Occipital lobe (tissue), 2 donors: ENCODE data around the gene CHD3. TPM values are rescaled to one million over a fixed set of nuclear protein-coding genes. Genes with fewer than 3 reads are reported as not detected.
"Not testable (repeated sequence)": the region's sequence is repeated elsewhere in the genome, so short reads cannot be mapped to it uniquely, and the experiment has no call there.

Source experiments
- DNase-seq: peaks from one replicate; lab custom pipeline; 2025; lab: John Stamatoyannopoulos, UW
- total RNA-seq: library from RNA; depleted of rRNA; stranded (reverse); fragments of >200 nt; gene quantifications from one replicate; pipeline ENCODE4 v1.2.3, GENCODE V29; 2014

CHD3 gene
- total RNA-seq, 1 donor from 2014 or later = 337 TPM

GRCh38 chr17:7849751-7850504 lies 38.7 kb upstream of the CHD3 start:
- no peak for DNase-seq

GRCh38 chr17:7850701-7851437 lies 37.7 kb upstream of the CHD3 start:
- no peak for DNase-seq

- peak; percentile 77 for DNase-seq
Measured at GRCh38 chr17:7851438-7852261, 36.9 kb upstream of the CHD3 start.

GRCh38 chr17:7852262-7852670 lies 36.3 kb upstream of the CHD3 start:
- no peak for DNase-seq

DNA sequence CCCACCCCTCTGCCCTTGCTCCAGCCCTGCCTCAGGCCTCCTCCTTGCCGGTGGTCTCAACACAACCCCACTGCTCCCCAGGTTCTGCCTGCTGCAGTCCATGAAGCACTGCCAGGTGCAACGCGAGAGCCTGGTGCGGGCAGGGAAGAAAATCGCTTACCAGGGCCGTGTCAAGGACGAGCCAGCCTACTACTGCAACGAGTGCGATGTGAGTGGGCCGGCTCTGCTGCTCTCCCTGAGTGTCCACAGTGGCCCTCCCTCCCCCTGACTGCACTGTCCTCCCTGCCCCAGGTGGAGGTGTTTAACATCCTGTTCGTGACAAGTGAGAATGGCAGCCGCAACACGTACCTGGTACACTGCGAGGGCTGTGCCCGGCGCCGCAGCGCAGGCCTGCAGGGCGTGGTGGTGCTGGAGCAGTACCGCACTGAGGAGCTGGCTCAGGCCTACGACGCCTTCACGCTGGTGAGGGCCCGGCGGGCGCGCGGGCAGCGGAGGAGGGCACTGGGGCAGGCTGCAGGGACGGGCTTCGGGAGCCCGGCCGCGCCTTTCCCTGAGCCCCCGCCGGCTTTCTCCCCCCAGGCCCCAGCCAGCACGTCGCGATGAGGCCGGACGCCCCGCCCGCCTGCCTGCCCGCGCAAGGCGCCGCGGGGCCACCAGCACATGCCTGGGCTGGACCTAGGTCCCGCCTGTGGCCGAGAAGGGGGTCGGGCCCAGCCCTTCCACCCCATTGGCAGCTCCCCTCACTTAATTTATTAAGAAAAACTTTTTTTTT lies 35.5 kb upstream of the CHD3 start:
- no peak for DNase-seq

GRCh38 chr17:7853691-7854038 lies 34.9 kb upstream of the CHD3 start:
- DNase-seq = no peak

- no peak for DNase-seq
Measured at GRCh38 chr17:7854078-7854777, 34.4 kb upstream of the CHD3 start.

- no peak for DNase-seq
Measured at GRCh38 chr17:7854851-7855659, 33.5 kb upstream of the CHD3 start, which contains the start of gene TMEM88. Gene TMEM88, plus strand, starts transcription at chr17:7855066. Its CDS starts 9 bp downstream, at chr17:7855075.

GRCh38 chr17:7855660-7856010 lies 33.0 kb upstream of the CHD3 start:
- DNase-seq = no peak

GRCh38 chr17:7856011-7856810 lies 32.4 kb upstream of the CHD3 start:
- no peak for DNase-seq

DNA sequence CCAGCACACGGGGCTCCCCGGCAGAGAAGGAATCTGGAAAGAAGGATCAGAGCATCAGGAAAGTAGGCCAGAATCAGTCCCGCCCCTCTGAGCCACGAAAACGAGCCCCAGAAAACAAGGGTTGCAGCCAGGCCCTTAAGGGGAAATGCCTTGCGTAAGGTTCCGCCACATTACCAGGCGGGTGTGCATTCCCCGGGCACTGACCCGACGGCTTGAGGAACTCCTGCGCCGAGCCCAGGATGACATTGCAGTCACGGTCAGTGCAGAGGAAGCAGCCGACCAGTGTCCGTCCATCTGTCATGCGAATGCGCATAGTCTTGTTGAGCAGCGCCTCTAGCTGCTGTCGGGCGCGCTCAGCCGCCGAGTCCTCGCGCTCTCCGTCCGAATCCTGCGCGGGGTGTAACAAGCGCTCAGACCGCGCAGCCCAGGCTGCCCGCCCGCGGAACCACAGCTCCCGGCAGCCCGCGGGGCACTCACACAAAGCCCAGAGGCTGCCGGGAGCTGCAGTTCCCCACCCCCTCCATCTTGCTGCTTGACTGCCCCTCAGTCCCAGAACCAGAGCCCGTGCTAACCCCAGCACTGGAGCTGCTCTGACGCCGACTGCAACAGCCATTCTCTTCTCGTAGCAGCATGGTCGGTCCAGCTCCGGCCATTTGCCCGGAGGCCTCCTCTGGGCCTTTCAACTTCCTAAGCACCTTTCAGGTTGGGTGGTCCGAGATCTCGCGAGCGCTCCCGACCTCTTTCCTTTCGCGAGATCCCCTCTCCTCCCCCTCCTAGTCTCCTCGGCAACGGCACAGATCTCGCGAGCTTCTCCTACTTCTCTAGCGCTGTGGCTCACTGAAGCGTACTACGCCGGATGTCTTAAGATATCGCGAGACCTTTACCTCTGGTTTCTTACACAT lies 31.5 kb upstream of the CHD3 start, which contains the start of gene NAA38:
TSS of gene NAA38 (minus strand) at position 749 of the 902 bp plus-strand sequence. CDS start at position 653, 96 bp downstream.
- DNase-seq = peak; percentile 96

GRCh38 chr17:7857713-7858521 lies 30.7 kb upstream of the CHD3 start, which contains the start of gene CYB5D1:
Gene CYB5D1, plus strand, starts transcription at chr17:7858003. Its CDS starts 132 bp downstream, at chr17:7858135.
- DNase-seq = peak; percentile 88

- no peak for DNase-seq
Measured at GRCh38 chr17:7858522-7858810, 30.1 kb upstream of the CHD3 start.

DNA sequence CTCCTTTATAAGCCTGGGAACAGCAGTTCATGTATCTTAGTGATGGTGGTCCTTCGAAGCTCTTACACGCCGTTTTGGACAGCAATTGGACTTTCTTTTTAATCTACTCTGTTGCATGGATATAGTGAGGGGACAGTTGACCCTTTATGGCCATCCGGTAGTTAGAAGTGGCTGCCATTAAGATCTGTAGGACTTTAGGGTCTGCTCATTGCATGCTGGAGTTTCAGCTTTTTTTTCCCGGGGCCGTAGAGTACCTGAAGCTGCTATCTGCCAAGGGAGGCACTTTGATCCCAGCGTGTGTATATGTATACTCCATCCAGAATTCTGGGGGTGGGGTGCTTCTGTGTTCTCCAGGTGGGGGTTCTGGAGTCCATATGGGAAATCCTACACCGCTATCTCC lies 29.6 kb upstream of the CHD3 start:
- DNase-seq = no peak

DNA sequence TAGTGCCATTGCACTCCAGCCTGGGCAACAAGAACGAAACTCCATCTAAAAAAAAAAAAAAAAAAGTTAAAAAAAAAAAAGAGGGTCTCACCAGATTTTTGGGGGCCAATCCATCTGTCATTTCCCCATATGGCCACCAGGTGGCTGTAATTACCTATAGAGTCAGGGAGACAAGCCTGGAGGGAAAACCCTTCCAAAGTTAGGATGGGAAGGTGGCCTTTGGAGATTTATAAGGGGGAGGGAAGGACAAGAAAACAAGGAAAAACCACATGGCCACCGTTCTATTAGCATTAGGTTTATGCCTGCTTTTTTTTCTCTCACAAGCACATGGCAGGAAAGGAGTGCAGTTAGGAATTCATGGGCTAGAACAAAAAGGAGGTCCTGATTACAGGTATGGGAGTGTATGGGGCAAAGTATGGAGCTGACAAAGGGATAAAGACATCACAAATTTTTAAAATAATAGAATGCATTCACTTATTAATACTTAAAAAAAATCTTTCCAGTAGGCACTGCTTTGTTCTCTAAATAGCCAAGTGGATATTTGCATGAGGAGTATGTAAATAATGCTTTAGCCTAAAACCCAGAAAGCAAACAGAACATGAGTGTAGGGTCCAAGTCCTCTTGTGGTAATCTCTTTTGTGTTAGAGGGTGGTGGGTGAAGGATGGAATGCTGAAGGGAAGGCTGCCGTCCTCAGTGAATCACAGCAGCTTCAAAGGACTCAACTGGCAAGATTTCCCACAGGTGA lies 25.7 kb upstream of the CHD3 start:
- no peak for DNase-seq

DNA sequence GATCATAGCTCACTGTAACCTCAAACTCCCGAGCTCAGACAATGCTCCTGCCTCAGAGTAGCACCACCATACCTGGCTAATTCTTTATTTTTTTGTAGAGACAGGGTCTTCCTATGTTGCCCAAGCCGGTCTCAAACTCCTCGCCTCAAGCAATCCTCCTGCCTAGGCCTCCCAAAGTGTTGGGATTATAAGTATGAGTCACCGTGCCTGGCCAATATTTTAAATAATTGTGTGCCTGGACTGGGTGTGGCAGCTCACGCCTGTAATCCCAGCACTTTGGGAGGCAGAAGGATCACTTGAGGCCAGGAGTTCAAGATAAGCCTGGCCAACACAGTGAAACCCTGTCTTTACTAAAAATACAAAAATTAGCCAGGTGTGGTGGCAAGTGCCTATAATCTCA lies 24.2 kb upstream of the CHD3 start:
- not testable (repeated sequence) for DNase-seq
